Thymus (tissue), 11 donors: Measurements from ENCODE around the gene TSPAN31. TPM values are rescaled to one million over a fixed set of nuclear protein-coding genes. Genes with fewer than 3 reads are reported as not detected.
A peak's percentile ranks its signal among the peaks of the same experiment; 100 is the strongest.

Experiments used
- DNase-seq, 9 donors: peaks; one replicate each; pipeline ENCODE4 v3.0.0-alpha.2; 2013; ENCODE audit warnings: low spot score in 9 of 9, low read depth in 6 of 9, missing footprints in 1 of 9
- H3K27ac ChIP-seq, 2 donors: one replicate each; pipeline ENCODE4 v1.5.1; 2013; ENCODE audit warnings: control low read depth in 1 of 2, low read depth in 1 of 2, low read length in 1 of 2, mild to moderate bottlenecking in 1 of 2, moderate library complexity in 1 of 2
- H3K27me3 ChIP-seq, 2 donors: one replicate each; pipeline ENCODE4 v1.5.1; 2013; ENCODE audit warnings: low read length in 1 of 2; ENCODE audit not compliant: control insufficient read depth in 2 of 2, insufficient read depth in 1 of 2
- H3K36me3 ChIP-seq, 2 donors: one replicate each; pipeline ENCODE4 v1.5.1; 2013; ENCODE audit warnings: low read length in 1 of 2, mild to moderate bottlenecking in 1 of 2, moderate library complexity in 1 of 2; ENCODE audit not compliant: control insufficient read depth in 2 of 2, insufficient read depth in 2 of 2
- H3K4me1 ChIP-seq, 2 donors: one replicate each; pipeline ENCODE4 v1.5.1; 2013; ENCODE audit warnings: low read length in 2 of 2; ENCODE audit not compliant: control insufficient read depth in 2 of 2, insufficient read depth in 2 of 2
- H3K4me3 ChIP-seq, 2 donors: one replicate each; pipeline ENCODE4 v1.5.1; 2013; ENCODE audit warnings: low read length in 2 of 2, control low read depth in 1 of 2, mild to moderate bottlenecking in 1 of 2
- H3K9me3 ChIP-seq, 2 donors: one replicate each; pipeline ENCODE4 v1.5.1; 2013; ENCODE audit warnings: low read length in 1 of 2, mild to moderate bottlenecking in 1 of 2; ENCODE audit not compliant: control insufficient read depth in 2 of 2, insufficient read depth in 1 of 2
- WGBS: extraction: QIAGEN DNeasy Blood & Tissue Kit; methylation state at CpG from one replicate; pipeline ENCODE4 v1.1.7; 2013; 5-methylcytosine and 5-hydroxymethylcytosine counted together
- polyA plus RNA-seq: library from polyadenylated mRNA; stranded (reverse); fragments of 200-250 nt; gene quantifications from one replicate; pipeline ENCODE4 v1.2.3, GENCODE V29; 2013
- total RNA-seq: library from RNA; stranded (reverse); fragments of 120-200 nt; gene quantifications from one replicate; pipeline ENCODE4 v1.2.4, GENCODE V29; 2013
- donor health status: healthy.

The TSPAN31 gene
- total and polyA plus RNA-seq, 2 donors, result 25.3 to 31.4 TPM

DNA sequence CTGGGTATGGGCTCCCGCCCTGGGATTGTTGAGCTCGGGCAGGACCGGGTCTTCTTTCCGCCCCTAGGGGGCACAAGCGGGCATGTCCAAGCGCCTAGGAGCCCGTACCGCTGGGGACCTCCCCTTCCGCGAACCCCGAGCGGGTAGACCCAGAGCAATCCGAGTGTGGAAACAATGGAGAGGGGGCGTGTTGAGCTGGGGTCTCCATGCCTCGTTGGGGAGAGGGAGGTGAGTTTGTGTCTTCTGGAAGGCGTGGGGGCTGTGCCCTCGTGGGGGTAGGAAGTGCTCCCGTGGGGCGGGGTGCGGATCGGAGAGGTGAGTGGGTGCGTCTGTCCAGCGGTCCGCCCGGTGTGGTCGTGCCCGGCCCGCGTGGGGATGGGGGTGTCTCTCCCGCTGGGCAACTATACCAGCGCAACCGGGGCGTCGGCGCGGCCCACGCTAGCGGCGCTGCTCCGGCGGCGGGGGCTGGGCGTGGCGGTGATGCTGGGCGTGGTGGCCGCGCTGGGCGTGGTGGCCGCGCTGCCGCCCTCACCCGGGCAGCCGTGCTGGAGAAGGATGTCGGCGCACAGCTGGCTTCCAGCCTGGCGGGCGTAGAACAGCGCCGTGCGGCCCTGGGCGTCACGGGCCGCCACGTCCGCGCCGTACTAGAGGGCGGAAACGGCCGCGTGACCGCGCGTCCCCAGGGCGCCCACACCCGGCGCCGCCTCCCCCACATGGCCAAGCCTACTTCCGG, 18.5 kb upstream of the TSPAN31 start:
- H3K4me3 ChIP-seq, result peak overlapping the region; percentile 11 to 26
- 92% methylated on average over 79 of the region's 79 CpGs for WGBS
- H3K27me3 ChIP-seq, result peaks cover 0 to 13% of the 10 kb centered on the region in 2 donors
- DNase-seq, result peak in 3 of 9 donors; percentile 37 to 65 (median 50)
- no peaks in the 10 kb centered on the region for H3K4me1 ChIP-seq
- peaks cover 49 to 56% of the 10 kb centered on the region in 2 donors for H3K36me3 ChIP-seq
- H3K27ac ChIP-seq, result no peak overlapping the region
- peaks cover 1 to 11% of the 10 kb centered on the region in 2 donors for H3K9me3 ChIP-seq

GRCh38 chr12:57726884-57727757, 17.7 kb upstream of the TSPAN31 start:
- Histone ChIP-seq H3K27me3 (peaks cover 0 to 13% of the 10 kb centered on the region in 2 donors), H3K4me3 (no peak overlapping the region), H3K36me3 (peaks cover 50 to 57% of the 10 kb centered on the region in 2 donors), H3K9me3 (peaks cover 1 to 11% of the 10 kb centered on the region in 2 donors), H3K4me1 (no peaks in the 10 kb centered on the region), H3K27ac (no peak overlapping the region)
- no peak for DNase-seq
- 95% methylated on average over 76 of the region's 76 CpGs for WGBS

DNA sequence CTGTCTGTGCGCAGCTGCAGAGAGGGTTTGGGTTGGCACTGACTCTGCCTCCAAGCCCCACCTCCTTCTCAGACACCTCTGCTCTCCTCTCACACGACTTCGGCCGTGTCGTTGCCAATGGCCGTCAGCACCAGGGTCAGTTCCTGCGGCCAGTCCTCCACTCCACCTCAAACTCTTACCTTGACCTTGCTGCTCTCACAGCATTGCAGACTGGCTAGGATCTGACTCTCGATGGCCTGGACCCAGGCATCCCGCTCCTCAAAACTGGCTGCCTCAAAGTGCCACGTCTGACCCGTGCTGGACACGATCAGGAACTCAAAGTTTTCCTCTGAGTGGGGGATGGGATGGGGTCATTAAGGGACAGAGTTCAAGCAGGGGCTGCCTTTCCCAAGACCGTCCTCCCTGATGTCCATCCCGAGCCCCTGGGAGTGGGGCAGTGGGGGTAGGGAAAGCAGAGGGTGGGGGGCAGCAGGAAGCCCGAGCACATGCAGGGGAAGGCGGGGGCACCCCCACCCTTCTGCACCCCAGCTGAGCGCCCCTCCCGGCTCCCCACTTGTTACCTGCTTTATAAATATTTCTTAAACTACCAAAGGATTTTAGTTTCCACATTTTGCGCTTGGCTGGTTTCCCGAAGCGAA, 17.0 kb upstream of the TSPAN31 start:
- Histone ChIP-seq H3K9me3 (peaks cover 1 to 11% of the 10 kb centered on the region in 2 donors), H3K4me3 (no peak overlapping the region), H3K27me3 (peaks cover 0 to 13% of the 10 kb centered on the region in 2 donors), H3K27ac (no peak overlapping the region), H3K36me3 (peaks cover 55 to 65% of the 10 kb centered on the region in 2 donors), H3K4me1 (no peaks in the 10 kb centered on the region)
- 94% methylated on average over 21 of the region's 21 CpGs for WGBS
- DNase-seq, result no peak

GRCh38 chr12:57729321-57729844, 15.5 kb upstream of the TSPAN31 start:
- DNase-seq, result no peak
- peaks cover 1 to 11% of the 10 kb centered on the region in 2 donors for H3K9me3 ChIP-seq
- no peak overlapping the region for H3K4me3 ChIP-seq
- H3K36me3 ChIP-seq, result peaks cover 66 to 80% of the 10 kb centered on the region in 2 donors
- WGBS, result 88% methylated on average over 5 of the region's 5 CpGs
- H3K27me3 ChIP-seq, result peaks cover 0 to 13% of the 10 kb centered on the region in 2 donors
- H3K4me1 ChIP-seq, result no peaks in the 10 kb centered on the region
- H3K27ac ChIP-seq, result no peak overlapping the region

- Histone ChIP-seq H3K4me1 (no peaks in the 10 kb centered on the region), H3K36me3 (peaks cover 74 to 88% of the 10 kb centered on the region in 2 donors), H3K27me3 (peaks cover 0 to 13% of the 10 kb centered on the region in 2 donors), H3K9me3 (peaks cover 1 to 11% of the 10 kb centered on the region in 2 donors), H3K4me3 (no peak overlapping the region), H3K27ac (no peak overlapping the region)
- no peak for DNase-seq
- WGBS, result 97% methylated on average over 13 of the region's 13 CpGs
These were observed 14.3 kb upstream of the TSPAN31 start for GRCh38 chr12:57730336-57731067.

DNA sequence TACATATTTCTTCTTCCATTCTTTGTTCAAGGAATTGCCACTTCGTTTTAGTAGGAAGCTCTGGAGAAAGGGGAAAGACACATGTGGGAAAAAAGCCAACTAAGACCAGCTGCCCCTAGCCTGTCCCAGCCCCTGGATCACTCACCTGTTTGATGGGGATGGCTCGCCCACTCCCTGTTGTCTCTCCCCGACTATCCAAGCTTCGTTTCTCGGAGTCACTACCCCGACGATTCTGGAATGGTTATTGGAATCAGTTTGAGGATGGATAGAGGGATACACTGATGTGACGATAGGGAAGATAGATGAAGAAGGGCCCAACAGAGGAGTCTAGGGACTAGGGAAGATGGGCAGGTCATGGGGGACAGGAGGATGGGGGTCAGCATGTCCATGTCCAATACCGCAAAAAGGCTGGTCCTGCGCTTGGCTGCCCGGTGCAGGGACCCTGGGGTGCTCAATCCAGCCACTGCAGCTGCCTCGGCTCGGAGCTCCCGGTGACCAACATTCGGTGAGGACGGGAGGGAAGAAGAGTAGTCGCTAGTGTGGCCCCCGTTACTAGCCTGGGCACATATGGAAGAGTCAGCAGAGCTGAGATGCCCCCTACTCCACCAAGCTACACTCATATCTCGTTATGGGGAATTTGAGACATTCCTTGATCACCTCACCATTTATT, 13.3 kb upstream of the TSPAN31 start:
- Histone ChIP-seq H3K27ac (no peak overlapping the region), H3K27me3 (peaks cover 0 to 12% of the 10 kb centered on the region in 2 donors), H3K4me1 (no peaks in the 10 kb centered on the region), H3K4me3 (no peak overlapping the region), H3K36me3 (peaks cover 69 to 85% of the 10 kb centered on the region in 2 donors), H3K9me3 (peaks cover 0 to 7% of the 10 kb centered on the region in 2 donors)
- WGBS, result 97% methylated on average over 19 of the region's 19 CpGs
- no peak for DNase-seq

DNA sequence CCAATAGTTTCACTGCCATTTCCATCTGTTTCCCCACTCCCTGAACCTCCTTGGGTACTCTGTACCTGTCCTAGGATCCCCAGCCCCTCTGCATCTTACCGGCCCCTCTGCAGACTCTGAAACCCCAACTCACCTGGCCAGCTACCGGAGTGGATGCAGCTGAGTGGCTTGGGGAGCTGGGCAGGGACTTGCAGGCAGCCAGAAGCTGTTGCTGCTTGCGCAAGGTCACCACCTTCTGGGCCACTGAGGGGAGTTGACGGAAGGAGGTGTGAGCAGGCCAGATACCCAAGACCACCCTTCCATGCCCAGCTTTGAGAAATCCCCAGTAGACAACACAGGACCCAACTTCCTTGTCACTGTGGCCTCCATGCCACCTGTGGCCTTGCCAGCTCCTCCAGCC, 12.6 kb upstream of the TSPAN31 start:
- no peak for DNase-seq
- no peak overlapping the region for H3K4me3 ChIP-seq
- H3K9me3 ChIP-seq, result peaks cover 0 to under 1% of the 10 kb centered on the region in 2 donors
- no peaks in the 10 kb centered on the region for H3K4me1 ChIP-seq
- H3K27me3 ChIP-seq, result peaks cover 0 to 13% of the 10 kb centered on the region in 2 donors
- H3K27ac ChIP-seq, result no peak overlapping the region
- 94% methylated on average over 4 of the region's 4 CpGs for WGBS
- H3K36me3 ChIP-seq, result peaks cover 68 to 80% of the 10 kb centered on the region in 2 donors
